ENCODE results near the gene COX4I2. TPM values are rescaled to one million over a fixed set of nuclear protein-coding genes. Genes with fewer than 3 reads are reported as not detected.
A peak's percentile ranks its signal among the peaks of the same experiment; 100 is the strongest.
"Not testable (repeated sequence)": the region's sequence is repeated elsewhere in the genome, so short reads cannot be mapped to it uniquely, and the experiment has no call there.

Gene COX4I2
- total and polyA plus RNA-seq, 2 donors (not counting 3 experiments of a cell fraction or from before 2014, with no cell fraction given), result not detected

DNA sequence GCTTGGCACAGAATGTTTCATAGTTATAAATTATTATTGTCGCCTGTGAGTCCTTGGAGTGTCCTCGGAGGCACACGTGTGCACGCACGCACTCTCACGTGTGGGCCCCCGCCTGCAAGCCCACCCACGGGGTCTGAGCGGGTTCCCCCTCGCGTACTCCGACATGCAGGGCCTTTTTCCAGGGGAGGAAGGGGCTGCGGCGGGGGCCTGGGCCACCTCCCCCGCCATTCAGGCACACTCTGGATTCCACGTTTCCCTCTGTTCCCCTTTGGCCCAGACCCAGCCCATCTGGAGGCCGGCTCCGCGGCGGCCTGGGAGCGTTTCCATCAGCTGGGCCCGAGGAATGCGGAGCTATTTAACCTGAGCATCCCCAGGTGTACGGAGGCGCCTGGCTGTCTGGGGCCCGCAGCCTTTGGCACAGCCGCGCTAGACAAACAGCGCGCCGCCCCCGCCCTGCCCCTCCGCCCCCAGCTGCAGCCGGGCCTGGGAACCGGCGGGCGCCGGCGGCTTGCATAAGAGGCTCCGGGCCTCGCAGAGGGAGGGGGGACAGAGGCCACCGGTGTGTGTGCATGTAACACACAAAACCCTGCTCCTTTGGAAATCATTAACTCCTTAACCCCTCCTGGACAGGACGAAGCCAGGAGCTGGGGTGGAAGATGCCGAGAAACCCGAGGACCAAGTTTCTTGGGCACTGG is 29.3 kb upstream of the COX4I2 start:
- Histone ChIP-seq H3K4me3 (replicated peaks in 1 of 3; ENCODE audit: insufficient read depth in 1 of 3, low read depth in 1 of 3, low read length in 3 of 3) (no peak overlapping the region), H3K9me3 (replicated peaks; ENCODE audit: control insufficient read depth, insufficient read depth, low read length) (no peaks in the 10 kb centered on the region), H3K27ac (ENCODE audit: insufficient read depth, low read depth, low read length) (peak overlapping the region; percentile 100), H2AFZ (ENCODE audit: low read depth, low read length) (peak overlapping the region; percentile 36), H3K36me3 (ENCODE audit: control insufficient read depth in 2 of 2, extremely low read depth in 1 of 2, insufficient read depth in 2 of 2, low read length in 2 of 2) (no peaks in the 10 kb centered on the region), H3K4me1 (ENCODE audit: control insufficient read depth, extremely low read depth, insufficient read depth, low read length) (peaks cover 52% of the 10 kb centered on the region), H3K9me1 (replicated peaks; ENCODE audit: control insufficient read depth, extremely low read depth, insufficient read depth, low read length) (no peaks in the 10 kb centered on the region), H4K20me1 (replicated peaks; ENCODE audit: control insufficient read depth, extremely low read depth, insufficient read depth, low read length) (no peaks in the 10 kb centered on the region), H3K4me2 (ENCODE audit: insufficient read depth, low read length) (peak overlapping the region; percentile 71), H3K9ac (replicated peaks; ENCODE audit: extremely low read depth, insufficient read depth, low read length) (peak overlapping the region; percentile 99), H3K27me3 (ENCODE audit: control insufficient read depth in 2 of 2, insufficient read depth in 2 of 2, low read length in 2 of 2) (no peaks in the 10 kb centered on the region), H3K79me2 (ENCODE audit: control insufficient read depth, insufficient read depth, low read length) (peaks cover 26% of the 10 kb centered on the region)
- FAIRE-seq (peak; percentile 77), DNase-seq (ENCODE audit: low read depth, low spot score) (peak; percentile 81)
- ChIA-PET CTCF (interaction anchor here (1.6 to 12.8 kb wide), 2 partner anchors 43 to 115 kb away, joined by 4 to 1817 read pairs; no protein-coding TSS in a partner anchor), POLR2A (interaction anchor here (1.0 to 2.8 kb wide), 4 partner anchors 35 to 48 kb away, joined by 6 to 20 read pairs (median 7); no protein-coding TSS in a partner anchor)
- dilution Hi-C loops (cut with MboI; ENCODE audit: extremely low pct_ligation_motif_present, low sequenced_read_pairs) (no loop called here), intact Hi-C loops (cut with micrococcal nuclease) (no loop called here)
- no TSS peak for BruUV-seq (replicated peaks)
- TF ChIP-seq, protein P1, sequence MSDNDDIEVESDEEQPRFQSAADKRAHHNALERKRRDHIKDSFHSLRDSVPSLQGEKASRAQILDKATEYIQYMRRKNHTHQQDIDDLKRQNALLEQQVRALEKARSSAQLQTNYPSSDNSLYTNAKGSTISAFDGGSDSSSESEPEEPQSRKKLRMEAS (IDR thresholded peaks at IDR 0.05; ENCODE audit: insufficient read depth, insufficient read length), result no peak
- no peak for TF ChIP-seq GATA2 (IDR thresholded peaks at IDR 0.05; ENCODE audit: insufficient read depth, insufficient read length, low read depth, low read length)
- TF ChIP-seq, protein P2, sequence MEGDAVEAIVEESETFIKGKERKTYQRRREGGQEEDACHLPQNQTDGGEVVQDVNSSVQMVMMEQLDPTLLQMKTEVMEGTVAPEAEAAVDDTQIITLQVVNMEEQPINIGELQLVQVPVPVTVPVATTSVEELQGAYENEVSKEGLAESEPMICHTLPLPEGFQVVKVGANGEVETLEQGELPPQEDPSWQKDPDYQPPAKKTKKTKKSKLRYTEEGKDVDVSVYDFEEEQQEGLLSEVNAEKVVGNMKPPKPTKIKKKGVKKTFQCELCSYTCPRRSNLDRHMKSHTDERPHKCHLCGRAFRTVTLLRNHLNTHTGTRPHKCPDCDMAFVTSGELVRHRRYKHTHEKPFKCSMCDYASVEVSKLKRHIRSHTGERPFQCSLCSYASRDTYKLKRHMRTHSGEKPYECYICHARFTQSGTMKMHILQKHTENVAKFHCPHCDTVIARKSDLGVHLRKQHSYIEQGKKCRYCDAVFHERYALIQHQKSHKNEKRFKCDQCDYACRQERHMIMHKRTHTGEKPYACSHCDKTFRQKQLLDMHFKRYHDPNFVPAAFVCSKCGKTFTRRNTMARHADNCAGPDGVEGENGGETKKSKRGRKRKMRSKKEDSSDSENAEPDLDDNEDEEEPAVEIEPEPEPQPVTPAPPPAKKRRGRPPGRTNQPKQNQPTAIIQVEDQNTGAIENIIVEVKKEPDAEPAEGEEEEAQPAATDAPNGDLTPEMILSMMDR (IDR thresholded peaks at IDR 0.05; ENCODE audit: extremely low read depth in 1 of 2, insufficient read depth in 1 of 2, low read depth in 1 of 2, low read length in 2 of 2), result no peak
- no peak for TF ChIP-seq MYC (IDR thresholded peaks at IDR 0.05; ENCODE audit: low read depth, low read length)
- no peak for TF ChIP-seq FOS (IDR thresholded peaks at IDR 0.05; ENCODE audit: borderline replicate concordance, insufficient read depth, low read length)

DNA sequence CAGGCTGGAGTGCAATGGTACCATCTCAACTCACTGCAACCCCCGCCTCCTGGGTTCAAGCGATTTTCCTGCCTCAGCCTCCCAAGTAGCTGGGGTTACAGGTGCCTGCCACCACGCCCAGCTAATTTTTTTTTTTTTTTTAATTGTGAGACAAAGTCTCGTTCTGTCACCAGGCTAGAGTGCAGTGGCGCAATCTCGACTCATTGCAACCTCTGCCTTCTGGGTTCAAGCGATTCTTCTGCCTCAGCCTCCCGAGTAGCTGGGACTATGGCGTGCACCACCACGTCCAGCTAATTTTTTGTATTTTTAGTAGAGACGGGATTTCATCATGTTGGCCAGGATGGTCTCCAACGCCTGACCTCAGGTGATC is 25.5 kb upstream of the COX4I2 start:
- H3K9ac ChIP-seq (replicated peaks; ENCODE audit: extremely low read depth, insufficient read depth, low read length); H3K4me2 ChIP-seq (ENCODE audit: insufficient read depth, low read length); DNase-seq (ENCODE audit: low read depth, low spot score); H3K79me2 ChIP-seq (ENCODE audit: control insufficient read depth, insufficient read depth, low read length); H4K20me1 ChIP-seq (replicated peaks; ENCODE audit: control insufficient read depth, extremely low read depth, insufficient read depth, low read length); H3K36me3 ChIP-seq (ENCODE audit: control insufficient read depth in 2 of 2, extremely low read depth in 1 of 2, insufficient read depth in 2 of 2, low read length in 2 of 2); BruUV-seq (replicated peaks); H2AFZ ChIP-seq (ENCODE audit: low read depth, low read length); H3K4me3 ChIP-seq (replicated peaks in 1 of 3; ENCODE audit: insufficient read depth in 1 of 3, low read depth in 1 of 3, low read length in 3 of 3); H3K27me3 ChIP-seq (ENCODE audit: control insufficient read depth in 2 of 2, insufficient read depth in 2 of 2, low read length in 2 of 2); dilution Hi-C loops (cut with MboI; ENCODE audit: extremely low pct_ligation_motif_present, low sequenced_read_pairs); FAIRE-seq; H3K9me3 ChIP-seq (replicated peaks; ENCODE audit: control insufficient read depth, insufficient read depth, low read length); H3K9me1 ChIP-seq (replicated peaks; ENCODE audit: control insufficient read depth, extremely low read depth, insufficient read depth, low read length): not testable (repeated sequence)
- ChIA-PET CTCF (interaction anchor here (1.2 to 12.8 kb wide), 27 partner anchors 8 to 153 kb away, joined by 3 to 1817 read pairs (median 8); partner anchors contain the start of genes BCL2L1, HM13 and ID1), POLR2A (interaction anchor here (1.2 to 2.9 kb wide), 5 partner anchors 40 to 55 kb away, joined by 6 to 29 read pairs (median 14); no protein-coding TSS in a partner anchor)
- H3K4me1 ChIP-seq (ENCODE audit: control insufficient read depth, extremely low read depth, insufficient read depth, low read length), result peaks cover 34% of the 10 kb centered on the region
- peak overlapping the region; percentile 43 for H3K27ac ChIP-seq (ENCODE audit: insufficient read depth, low read depth, low read length)
- intact Hi-C loops (cut with micrococcal nuclease), result loop anchor here (1.0 to 2.0 kb wide), 3 partner anchors 43 to 95 kb away; no protein-coding TSS in a partner anchor
